ENCODE data around the gene CC2D1B. TPM values are rescaled to one million over a fixed set of nuclear protein-coding genes. Genes with fewer than 3 reads are reported as not detected.

The CC2D1B gene
- total RNA-seq, 1 experiment from 2014 or later, result 26.0 TPM

DNA sequence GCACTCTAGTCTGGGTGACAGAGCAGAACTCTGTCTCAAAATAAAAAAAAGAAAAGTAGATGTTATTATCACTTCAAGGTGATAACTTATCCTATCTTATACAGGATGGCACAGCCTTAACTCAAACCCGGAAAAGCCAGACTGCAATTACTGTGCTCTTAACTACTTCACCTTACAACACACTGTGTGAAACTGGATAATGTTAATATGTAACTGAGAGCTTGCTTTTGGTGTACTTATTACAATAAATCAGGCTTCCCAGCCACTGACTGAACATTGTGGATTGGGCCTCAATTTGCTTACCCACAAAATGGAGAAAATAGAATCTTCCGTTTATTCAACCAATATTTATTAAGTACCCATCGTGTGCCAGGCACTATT, 36.8 kb upstream of the CC2D1B start:
- H3K36me3 ChIP-seq (ENCODE audit: low read depth, low read length), result peaks cover 31% of the 10 kb centered on the region
- H3F3A ChIP-seq (ENCODE audit: low read length, unreplicated experiment), result no peaks in the 10 kb centered on the region
- H3K79me2 ChIP-seq (ENCODE audit: low read length), result peaks cover 66% of the 10 kb centered on the region
- 0 out of 2 replicates have a peak overlapping the region, but pooled peaks have one; percentile 87 for H2AFZ ChIP-seq (ENCODE audit: low read length)
- H3K9ac ChIP-seq (ENCODE audit: low read length), result peak overlapping the region; percentile 95
- no TSS peak for BruUV-seq (replicated peaks)
- no peaks in the 10 kb centered on the region for H3K9me3 ChIP-seq (ENCODE audit: low read length)
- ChIA-PET CTCF (no interaction called here), POLR2A (ENCODE audit: unreplicated experiment) (no interaction called here)
- DNase-seq (no peak), ATAC-seq (no peak)
- H3K4me3 ChIP-seq (ENCODE audit: low read length), result peak overlapping the region; percentile 85
- no peaks in the 10 kb centered on the region for H4K20me1 ChIP-seq (ENCODE audit: low read length)
- intact Hi-C loops (cut with micrococcal nuclease), result loop anchor here (10.0 kb wide), 1 partner anchor 278 kb away; no protein-coding TSS in a partner anchor
- TF ChIP-seq, protein P1, sequence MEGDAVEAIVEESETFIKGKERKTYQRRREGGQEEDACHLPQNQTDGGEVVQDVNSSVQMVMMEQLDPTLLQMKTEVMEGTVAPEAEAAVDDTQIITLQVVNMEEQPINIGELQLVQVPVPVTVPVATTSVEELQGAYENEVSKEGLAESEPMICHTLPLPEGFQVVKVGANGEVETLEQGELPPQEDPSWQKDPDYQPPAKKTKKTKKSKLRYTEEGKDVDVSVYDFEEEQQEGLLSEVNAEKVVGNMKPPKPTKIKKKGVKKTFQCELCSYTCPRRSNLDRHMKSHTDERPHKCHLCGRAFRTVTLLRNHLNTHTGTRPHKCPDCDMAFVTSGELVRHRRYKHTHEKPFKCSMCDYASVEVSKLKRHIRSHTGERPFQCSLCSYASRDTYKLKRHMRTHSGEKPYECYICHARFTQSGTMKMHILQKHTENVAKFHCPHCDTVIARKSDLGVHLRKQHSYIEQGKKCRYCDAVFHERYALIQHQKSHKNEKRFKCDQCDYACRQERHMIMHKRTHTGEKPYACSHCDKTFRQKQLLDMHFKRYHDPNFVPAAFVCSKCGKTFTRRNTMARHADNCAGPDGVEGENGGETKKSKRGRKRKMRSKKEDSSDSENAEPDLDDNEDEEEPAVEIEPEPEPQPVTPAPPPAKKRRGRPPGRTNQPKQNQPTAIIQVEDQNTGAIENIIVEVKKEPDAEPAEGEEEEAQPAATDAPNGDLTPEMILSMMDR (conservative IDR thresholded peaks at IDR 0.05; ENCODE audit: low read depth, low read length), result no peak
- no peak for TF ChIP-seq EZH2phosphoT487 (IDR thresholded peaks at IDR 0.05; ENCODE audit: borderline replicate concordance, low read length)
- no peak for TF ChIP-seq EZH2 (IDR thresholded peaks at IDR 0.05; ENCODE audit: low read length, unreplicated experiment)
- no peaks in the 10 kb centered on the region for H3K27me3 ChIP-seq (ENCODE audit: low read length)
- H3K27ac ChIP-seq (ENCODE audit: low read length), result no peak overlapping the region
- no peaks in the 10 kb centered on the region for H3K9me2 ChIP-seq (replicated peaks; ENCODE audit: low read length)
- peaks cover 35% of the 10 kb centered on the region for H3K4me1 ChIP-seq (ENCODE audit: insufficient read depth, low read length)
- H3K4me2 ChIP-seq (ENCODE audit: low read length), result peak overlapping the region; percentile 88

DNA sequence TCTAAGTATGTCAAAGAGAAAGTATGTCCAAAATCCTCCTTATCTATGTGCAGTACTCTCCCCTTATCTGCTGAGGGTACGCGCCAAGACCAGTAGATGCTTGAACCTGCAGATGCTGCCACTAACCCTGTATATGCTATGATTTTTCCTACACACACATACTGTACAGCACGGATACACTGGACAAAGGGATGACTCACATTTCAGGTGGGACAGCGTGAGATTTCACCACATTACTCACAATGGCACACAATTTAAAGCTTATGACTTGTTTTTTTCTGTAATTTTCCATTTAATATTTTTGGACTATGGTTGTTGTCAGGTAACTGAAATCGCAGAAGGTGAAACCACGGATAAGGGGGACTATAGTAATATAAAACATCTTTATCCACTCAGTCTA, 34.1 kb upstream of the CC2D1B start:
- peaks cover 26% of the 10 kb centered on the region for H3K4me1 ChIP-seq (ENCODE audit: insufficient read depth, low read length)
- POLR2A ChIA-PET (ENCODE audit: unreplicated experiment), result no interaction called here
- H3K9ac ChIP-seq (ENCODE audit: low read length), result no peak overlapping the region
- CTCF ChIA-PET, result interaction anchor here (0.6 kb wide), 1 partner anchor 411 kb away, joined by 4 read pairs; no protein-coding TSS in a partner anchor
- no peak overlapping the region for H3K4me2 ChIP-seq (ENCODE audit: low read length)
- H3K4me3 ChIP-seq (ENCODE audit: low read length), result no peak overlapping the region
- H3K79me2 ChIP-seq (ENCODE audit: low read length), result peaks cover 43% of the 10 kb centered on the region
- TF ChIP-seq, protein P1 (conservative IDR thresholded peaks at IDR 0.05; ENCODE audit: low read depth, low read length), result no peak
- no peak for TF ChIP-seq EZH2phosphoT487 (IDR thresholded peaks at IDR 0.05; ENCODE audit: borderline replicate concordance, low read length)
- no peak for TF ChIP-seq EZH2 (IDR thresholded peaks at IDR 0.05; ENCODE audit: low read length, unreplicated experiment)
- BruUV-seq (replicated peaks), result no TSS peak
- DNase-seq (peak; percentile 47), ATAC-seq (peak; percentile 32)
- H4K20me1 ChIP-seq (ENCODE audit: low read length), result 0 out of 2 replicates have a peak, but pooled peaks cover 5% of the 10 kb centered on the region
- H3K36me3 ChIP-seq (ENCODE audit: low read depth, low read length), result peaks cover 43% of the 10 kb centered on the region
- no peaks in the 10 kb centered on the region for H3K9me3 ChIP-seq (ENCODE audit: low read length)
- H3K9me2 ChIP-seq (replicated peaks; ENCODE audit: low read length), result no peaks in the 10 kb centered on the region
- no peaks in the 10 kb centered on the region for H3F3A ChIP-seq (ENCODE audit: low read length, unreplicated experiment)
- intact Hi-C loops (cut with micrococcal nuclease), result loop anchor here (10.0 kb wide), 1 partner anchor 275 kb away; no protein-coding TSS in a partner anchor
- H2AFZ ChIP-seq (ENCODE audit: low read length), result no peak overlapping the region
- H3K27me3 ChIP-seq (ENCODE audit: low read length), result no peaks in the 10 kb centered on the region
- peak overlapping the region; percentile 42 for H3K27ac ChIP-seq (ENCODE audit: low read length)

DNA sequence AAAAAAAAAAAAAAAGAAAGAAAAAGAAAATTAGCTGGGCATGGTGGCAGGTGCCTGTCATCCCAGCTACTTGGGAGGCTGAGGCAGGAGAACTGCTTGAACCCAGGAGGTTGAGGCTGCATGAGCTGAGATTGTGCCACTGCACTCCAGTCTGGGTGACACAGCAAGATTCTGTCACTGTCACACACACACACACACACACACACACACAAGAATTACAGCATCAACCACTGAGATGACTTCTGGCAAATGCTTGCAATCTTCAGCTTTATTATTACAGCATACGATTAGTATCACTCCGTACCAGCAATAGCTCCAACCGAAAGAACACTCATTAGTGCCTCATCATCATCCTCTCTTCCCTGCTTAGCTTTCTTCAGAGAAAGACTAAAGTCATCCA, 33.6 kb upstream of the CC2D1B start:
- no TSS peak for BruUV-seq (replicated peaks)
- no peak overlapping the region for H2AFZ ChIP-seq (ENCODE audit: low read length)
- H3K4me2 ChIP-seq (ENCODE audit: low read length), result no peak overlapping the region
- peaks cover 46% of the 10 kb centered on the region for H3K36me3 ChIP-seq (ENCODE audit: low read depth, low read length)
- no peak for ATAC-seq
- no peaks in the 10 kb centered on the region for H3K9me2 ChIP-seq (replicated peaks; ENCODE audit: low read length)
- 0 out of 2 replicates have a peak, but pooled peaks cover 5% of the 10 kb centered on the region for H4K20me1 ChIP-seq (ENCODE audit: low read length)
- no peaks in the 10 kb centered on the region for H3K27me3 ChIP-seq (ENCODE audit: low read length)
- no peaks in the 10 kb centered on the region for H3K9me3 ChIP-seq (ENCODE audit: low read length)
- H3K4me1 ChIP-seq (ENCODE audit: insufficient read depth, low read length), result peaks cover 26% of the 10 kb centered on the region
- CTCF ChIA-PET, result no interaction called here
- no peak for DNase-seq
- H3K79me2 ChIP-seq (ENCODE audit: low read length), result peaks cover 38% of the 10 kb centered on the region
- H3F3A ChIP-seq (ENCODE audit: low read length, unreplicated experiment), result no peaks in the 10 kb centered on the region
- TF ChIP-seq EZH2phosphoT487 (IDR thresholded peaks at IDR 0.05; ENCODE audit: borderline replicate concordance, low read length) (no peak), EZH2 (IDR thresholded peaks at IDR 0.05; ENCODE audit: low read length, unreplicated experiment) (no peak)
- TF ChIP-seq, protein P1 (conservative IDR thresholded peaks at IDR 0.05; ENCODE audit: low read depth, low read length), result no peak
- no peak overlapping the region for H3K9ac ChIP-seq (ENCODE audit: low read length)
- POLR2A ChIA-PET (ENCODE audit: unreplicated experiment), result no interaction called here
- no peak overlapping the region for H3K27ac ChIP-seq (ENCODE audit: low read length)
- no peak overlapping the region for H3K4me3 ChIP-seq (ENCODE audit: low read length)
- intact Hi-C loops (cut with micrococcal nuclease), result loop anchor here (10.0 kb wide), 1 partner anchor 275 kb away; no protein-coding TSS in a partner anchor

All from PC-3 (cell line).